ENCODE data around the gene SRGAP3.

- no peak for TF ChIP-seq MAX (IDR thresholded peaks at IDR 0.05)
- no peak for TF ChIP-seq TAF1 (IDR thresholded peaks at IDR 0.05; ENCODE audit: low read depth)
- TF ChIP-seq RAD21 (IDR thresholded peaks at IDR 0.05; ENCODE audit: low read depth) = no peak
- TF ChIP-seq YY1 (IDR thresholded peaks at IDR 0.05; ENCODE audit: low read depth) = no peak
- no peak for TF ChIP-seq CREB1 (IDR thresholded peaks at IDR 0.05; ENCODE audit: low read depth)
- no peak for TF ChIP-seq EP300 (IDR thresholded peaks at IDR 0.05; ENCODE audit: borderline replicate concordance)
- TF ChIP-seq REST (IDR thresholded peaks at IDR 0.05; ENCODE audit: low read depth) = no peak
- TF ChIP-seq TCF12 (IDR thresholded peaks at IDR 0.05; ENCODE audit: low read depth) = no peak
- no peak for TF ChIP-seq NFIC (IDR thresholded peaks at IDR 0.05)
- no peak for TF ChIP-seq EGR1 (IDR thresholded peaks at IDR 0.05)
- TF ChIP-seq FOXM1 (IDR thresholded peaks at IDR 0.05; ENCODE audit: borderline replicate concordance, low read depth) = no peak
- TF ChIP-seq CEBPB (IDR thresholded peaks at IDR 0.05) = no peak
- TF ChIP-seq ZBTB7A (IDR thresholded peaks at IDR 0.05; ENCODE audit: low read depth) = no peak
Measured at GRCh38 chr3:9032231-9032777, 217.1 kb downstream of the SRGAP3 start.
